ENCODE measurements around the gene PHPT1. TPM values are rescaled to one million over a fixed set of nuclear protein-coding genes. Genes with fewer than 3 reads are reported as not detected.

PHPT1 gene
- total and polyA plus RNA-seq, 2 of the 8 experiments (the other 6 are each of a cell fraction or from before 2014, with no cell fraction given) = 109 to 226 TPM

GRCh38 chr9:136799854-136800657 is 49.2 kb upstream of the PHPT1 start:
- Histone ChIP-seq H4K20me1 (replicated peaks in 1 of 2; ENCODE audit: control insufficient read depth in 1 of 2, insufficient read depth in 2 of 2, low read length in 2 of 2) (peaks cover 0 to 2% of the 10 kb centered on the region in 2 experiments), H2BK120ac (replicated peaks; ENCODE audit: low read depth, low read length) (no peak overlapping the region), H3K36me3 (ENCODE audit: control insufficient read depth in 2 of 4, insufficient read depth in 4 of 4, low read length in 3 of 4) (no peaks in the 10 kb centered on the region), H3K9ac (replicated peaks in 1 of 4; ENCODE audit: extremely low read depth in 1 of 4, low read depth in 3 of 4, low read length in 3 of 4) (peak overlapping the region in 1 of 4 experiments; percentile 78; a peak in 2 of 7 replicates), H2BK12ac (ENCODE audit: low read depth, low read length) (no peak overlapping the region), H3K27me3 (replicated peaks in 1 of 4; ENCODE audit: control insufficient read depth in 3 of 4, extremely low read depth in 1 of 4, insufficient read depth in 3 of 4, low read length in 3 of 4) (peaks cover 0 to 26% (median 13%) of the 10 kb centered on the region in 4 experiments; a peak in 5 of 7 replicates), H3K79me2 (ENCODE audit: control insufficient read depth in 1 of 2, insufficient read depth in 2 of 2, low read length in 2 of 2) (no peaks in the 10 kb centered on the region), H4K5ac (ENCODE audit: insufficient read length, low read depth, low read length) (no peak overlapping the region), H3K27ac (ENCODE audit: low read depth, low read length) (no peak overlapping the region), H2BK20ac (ENCODE audit: low read length) (no peak overlapping the region), H3K9me3 (ENCODE audit: insufficient read depth in 2 of 2, low read depth in 1 of 2, low read length in 1 of 2) (no peaks in the 10 kb centered on the region), H3K56ac (replicated peaks; ENCODE audit: insufficient read length, low read depth, low read length) (no peak overlapping the region), H3K18ac (ENCODE audit: extremely low read depth, low read length) (peak overlapping the region; percentile 71), H3K23me2 (ENCODE audit: low read depth, low read length) (peaks cover 15% of the 10 kb centered on the region; the same call in 1 of the 2 replicates), H3K79me1 (ENCODE audit: low read depth, low read length) (no peaks in the 10 kb centered on the region), H2AK5ac (ENCODE audit: low read depth, low read length) (no peak overlapping the region), H2BK15ac (ENCODE audit: low read length) (no peak overlapping the region), H2BK5ac (ENCODE audit: low read depth, low read length) (no peak overlapping the region), H4K91ac (replicated peaks; ENCODE audit: insufficient read length, low read length) (no peak overlapping the region), H4K8ac (ENCODE audit: extremely low read depth, insufficient read depth, low read length) (peak overlapping the region; percentile 11; the same call in 1 of the 2 replicates), H3K23ac (ENCODE audit: insufficient read length) (no peak overlapping the region), H3K4me2 (ENCODE audit: insufficient read depth in 1 of 2, low read depth in 2 of 2, low read length in 2 of 2) (peak overlapping the region; percentile 93 to 96), H3K4me3 (ENCODE audit: extremely low read depth in 1 of 4, insufficient read depth in 2 of 4, low read depth in 3 of 4, low read length in 4 of 4) (peak overlapping the region; percentile 52 to 76 (median 64)), H3K14ac (ENCODE audit: insufficient read length) (no peak overlapping the region), H2AFZ (ENCODE audit: low read length) (peak overlapping the region; percentile 84; the same call in 1 of the 2 replicates), H3K4ac (replicated peaks; ENCODE audit: insufficient read length, low read depth, low read length) (peak overlapping the region; percentile 32), H3K4me1 (replicated peaks in 1 of 4; ENCODE audit: control insufficient read depth in 3 of 4, insufficient read depth in 4 of 4, low read length in 3 of 4) (peaks cover 0 to 17% (median 10%) of the 10 kb centered on the region in 4 experiments; a peak in 6 of 7 replicates)
- DNase-seq (ENCODE audit: low read depth in 1 of 2, low spot score in 2 of 2) (peak; percentile 70 to 91), FAIRE-seq (no peak)
- ChIA-PET CTCF (ENCODE audit: partially characterized antibody) (interaction anchor here (0.6 to 5.2 kb wide), 13 partner anchors 8 to 969 kb away, joined by 3 to 35 read pairs (median 3); partner anchors contain the start of genes AJM1 and SSNA1), POLR2A (ENCODE audit: partially characterized antibody) (interaction anchor here (0.9 to 2.2 kb wide), 6 partner anchors 9 to 223 kb away, joined by 3 to 12 read pairs (median 4); partner anchors contain the start of genes AJM1, RABL6 and TRAF2)
- WGBS, 2 experiments (ENCODE audit: extremely low coverage in 1 of 2, insufficient coverage in 1 of 2, insufficient read length in 1 of 2, insufficient replicate concordance in 2 of 2, low coverage in 1 of 2, low lambda C conversion rate in 2 of 2, missing lambda C conversion rate in 1 of 2) = 2% methylated on average over 49 of the region's 63 CpGs; no CpG with 5 or more reads in 1 of the 2 experiments
- TF ChIP-seq JUND (IDR thresholded peaks at IDR 0.05; ENCODE audit: low read length) (no peak), NANOG (IDR thresholded peaks at IDR 0.05; ENCODE audit: insufficient read depth, low read depth, low read length, poor library complexity, severe bottlenecking) (no peak), TAF1 (IDR thresholded peaks at IDR 0.05; ENCODE audit: low read depth, low read length) (no peak), POLR2A (IDR thresholded peaks at IDR 0.05; ENCODE audit: control extremely low read depth in 1 of 2, low read depth in 2 of 2, low read length in 2 of 2) (peak in 1 of 2 experiments; percentile 28; a peak in 1 of 3 replicates), BCL11A (IDR thresholded peaks at IDR 0.05; ENCODE audit: low read depth in 2 of 2, low read length in 2 of 2) (no peak), SIN3A (conservative IDR thresholded peaks at IDR 0.05 in 1 of 2, IDR thresholded peaks at IDR 0.05 in 1 of 2; ENCODE audit: low read depth in 1 of 2, low read length in 2 of 2) (peak in 1 of 2 experiments; percentile 79; a peak in 2 of 4 replicates), MAX (IDR thresholded peaks at IDR 0.05) (peak; percentile 92), CEBPB (IDR thresholded peaks at IDR 0.05; ENCODE audit: low read depth, low read length) (no peak), FOSL1 (IDR thresholded peaks at IDR 0.05; ENCODE audit: insufficient read depth, low read depth, low read length) (no peak)
- TF ChIP-seq, protein P1, sequence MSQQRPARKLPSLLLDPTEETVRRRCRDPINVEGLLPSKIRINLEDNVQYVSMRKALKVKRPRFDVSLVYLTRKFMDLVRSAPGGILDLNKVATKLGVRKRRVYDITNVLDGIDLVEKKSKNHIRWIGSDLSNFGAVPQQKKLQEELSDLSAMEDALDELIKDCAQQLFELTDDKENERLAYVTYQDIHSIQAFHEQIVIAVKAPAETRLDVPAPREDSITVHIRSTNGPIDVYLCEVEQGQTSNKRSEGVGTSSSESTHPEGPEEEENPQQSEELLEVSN (IDR thresholded peaks at IDR 0.05) = peak; percentile 90
